NB4 (cell line): ENCODE results near the gene MGRN1.

Experiments used
- DNase-seq: peaks from one replicate; pipeline ENCODE4 v3.0.0; 2010; ENCODE audit warnings: low read depth
- H3K4me3 ChIP-seq: one replicate; pipeline ENCODE4 v1.5.1; 2011; ENCODE audit warnings: mild to moderate bottlenecking, low read depth, low read length, moderate library complexity
- CTCF ChIP-seq: IDR thresholded peaks from one replicate; pipeline ENCODE4 v1.5.1; 2012; ENCODE audit warnings: low read depth, low read length
- MAX ChIP-seq: IDR thresholded peaks from 2 replicates; pipeline ENCODE4 v1.6.1; 2011; ENCODE audit warnings: low read depth, low read length
- MYC ChIP-seq: IDR thresholded peaks from 2 replicates; pipeline ENCODE4 v1.6.1; 2011; ENCODE audit warnings: low read depth, low read length
- POLR2A ChIP-seq: IDR thresholded peaks from 2 replicates; pipeline ENCODE4 v1.6.1; 2011; ENCODE audit warnings: mild to moderate bottlenecking; ENCODE audit not compliant: insufficient read length; ENCODE audit errors: extremely low read depth

The MGRN1 gene

GRCh38 chr16:4663465-4663776, 38.8 kb downstream of the MGRN1 start:
- H3K4me3 ChIP-seq = no peak overlapping the region
- DNase-seq = no peak
- no peak for TF ChIP-seq MAX
- TF ChIP-seq CTCF = no peak
- TF ChIP-seq MYC = no peak
- TF ChIP-seq POLR2A = no peak

- TF ChIP-seq MYC (peak; percentile 63), MAX (peak; percentile 83), POLR2A (no peak), CTCF (no peak)
- DNase-seq = peak; percentile 97
- H3K4me3 ChIP-seq = peak overlapping the region; percentile 25
Measured at GRCh38 chr16:4663777-4664465, 39.3 kb downstream of the MGRN1 start.

GRCh38 chr16:4664538-4665418, 40.2 kb downstream of the MGRN1 start:
- DNase-seq = peak; percentile 84
- H3K4me3 ChIP-seq = no peak overlapping the region
- TF ChIP-seq MYC (peak; percentile 67), CTCF (no peak), POLR2A (no peak), MAX (peak; percentile 21; the same call in 1 of the 2 replicates)

GRCh38 chr16:4666537-4667202, 42.0 kb downstream of the MGRN1 start:
- no peak overlapping the region for H3K4me3 ChIP-seq
- TF ChIP-seq CTCF (no peak), POLR2A (no peak), MAX (no peak), MYC (no peak)
- DNase-seq = no peak

GRCh38 chr16:4667203-4667963, 42.8 kb downstream of the MGRN1 start:
- DNase-seq = no peak
- H3K4me3 ChIP-seq = no peak overlapping the region
- TF ChIP-seq CTCF (no peak), MAX (no peak), MYC (no peak), POLR2A (no peak)
